MM.1S (cell line): ENCODE measurements around the gene DIP2B.

Experiments
- CTCF ChIP-seq: fragments of 300-600 bp; sonication (generic); IDR thresholded peaks from 2 replicates; pipeline ENCODE4 v1.5.1; 2016; ENCODE audit warnings: antibody characterized with exemption, low read length, mixed read lengths
- EZH2 ChIP-seq: fragments of 300-600 bp; sonication (generic); optimal IDR thresholded peaks from 2 replicates; pipeline ENCODE3; 2017; ENCODE audit warnings: low read depth, mild to moderate bottlenecking, antibody characterized with exemption, low read length, mixed read lengths
- EZH2phosphoT487 ChIP-seq: fragments of 300-600 bp; sonication (generic); IDR thresholded peaks from 2 replicates; pipeline ENCODE4 v1.6.1; 2018; ENCODE audit warnings: antibody characterized with exemption, low read length

GRCh38 chr12:50662116-50662510, 157.3 kb downstream of the DIP2B start:
- TF ChIP-seq CTCF: no peak
- TF ChIP-seq EZH2: no peak
- TF ChIP-seq EZH2phosphoT487: no peak
